H9 (cell line): Measurements from ENCODE around the gene MEF2A. TPM values are rescaled to one million over a fixed set of nuclear protein-coding genes. Genes with fewer than 3 reads are reported as not detected.

ENCODE experiments used
- DNase-seq: peaks from one replicate; pipeline ENCODE4 v3.0.0-alpha.2; 2017
- H2AFZ ChIP-seq: one replicate; pipeline ENCODE4 v1.6.1; 2013; ENCODE audit warnings: mild to moderate bottlenecking, low read length, control low read depth, moderate library complexity
- H2AK5ac ChIP-seq: 2 replicates; pipeline ENCODE4 v1.6.1; 2013; ENCODE audit warnings: low read length, control low read depth, mixed read lengths; ENCODE audit not compliant: insufficient read length
- H2BK120ac ChIP-seq: one replicate; pipeline ENCODE4 v1.6.1; 2013; ENCODE audit warnings: low read depth, mild to moderate bottlenecking, low read length, control low read depth, inconsistent platforms; ENCODE audit not compliant: poor library complexity, severe bottlenecking
- H2BK12ac ChIP-seq: 2 replicates; pipeline ENCODE4 v1.6.1; 2013; ENCODE audit warnings: low read length, control low read depth, mixed read lengths, low read depth; ENCODE audit not compliant: insufficient read length
- H2BK15ac ChIP-seq: 2 replicates; pipeline ENCODE4 v1.6.1; 2013; ENCODE audit warnings: low read depth, low read length, control low read depth
- H2BK20ac ChIP-seq: one replicate; pipeline ENCODE4 v1.6.1; 2013; ENCODE audit warnings: low read depth, mild to moderate bottlenecking, low read length, control low read depth, inconsistent platforms; ENCODE audit not compliant: poor library complexity, severe bottlenecking
- H2BK5ac ChIP-seq: 2 replicates; pipeline ENCODE4 v1.6.1; 2013; ENCODE audit warnings: low read length, control low read depth, mixed read lengths; ENCODE audit not compliant: insufficient read length
- H3K14ac ChIP-seq: 2 replicates; pipeline ENCODE4 v1.6.1; 2013; ENCODE audit warnings: low read length, control low read depth; ENCODE audit not compliant: insufficient read depth
- H3K18ac ChIP-seq: 2 replicates; pipeline ENCODE4 v1.6.1; 2013; ENCODE audit warnings: low read depth, mild to moderate bottlenecking, mixed read lengths, low read length, control low read depth; ENCODE audit not compliant: insufficient read length
- H3K23ac ChIP-seq: 2 replicates; pipeline ENCODE4 v1.6.1; 2013; ENCODE audit warnings: low read length, control low read depth, mixed read lengths, low read depth; ENCODE audit not compliant: insufficient read length
- H3K23me2 ChIP-seq: 2 replicates; pipeline ENCODE4 v1.6.1; 2013; ENCODE audit warnings: low read depth, mild to moderate bottlenecking, mixed read lengths, low read length, control low read depth; ENCODE audit not compliant: insufficient read length, poor library complexity, severe bottlenecking
- H3K27ac ChIP-seq: 2 replicates; pipeline ENCODE4 v1.5.1; 2013; ENCODE audit warnings: low read length, control low read depth, mixed read lengths, low read depth; ENCODE audit not compliant: insufficient read length
- H3K27me3 ChIP-seq: 2 replicates; pipeline ENCODE4 v1.6.1; 2013; ENCODE audit warnings: low read length, control low read depth, inconsistent platforms; ENCODE audit not compliant: insufficient read depth
- H3K4ac ChIP-seq: 2 replicates; pipeline ENCODE4 v1.6.1; 2013; ENCODE audit warnings: low read depth, mild to moderate bottlenecking, control low read depth, inconsistent platforms, low read length, moderate library complexity
- H3K4me1 ChIP-seq: 2 replicates; pipeline ENCODE4 v1.6.1; 2013; ENCODE audit warnings: low read length, control low read depth, inconsistent platforms; ENCODE audit not compliant: insufficient read depth
- H3K4me2 ChIP-seq: 2 replicates; pipeline ENCODE4 v1.6.1; 2013; ENCODE audit warnings: low read length, control low read depth, mixed read lengths; ENCODE audit not compliant: insufficient read length, insufficient read depth
- H3K56ac ChIP-seq: 2 replicates; pipeline ENCODE4 v1.6.1; 2013; ENCODE audit warnings: low read depth, mild to moderate bottlenecking, mixed read lengths, low read length, control low read depth; ENCODE audit not compliant: insufficient read length
- H3K79me1 ChIP-seq: 2 replicates; pipeline ENCODE4 v1.6.1; 2013; ENCODE audit warnings: low read depth, mild to moderate bottlenecking, moderate library complexity, low read length, control low read depth, inconsistent platforms; ENCODE audit not compliant: insufficient read depth, poor library complexity, severe bottlenecking
- H3K79me2 ChIP-seq: 2 replicates; pipeline ENCODE4 v1.6.1; 2013; ENCODE audit warnings: low read length, control low read depth, inconsistent platforms; ENCODE audit not compliant: insufficient read depth
- H3K9ac ChIP-seq: 2 replicates; pipeline ENCODE4 v1.6.1; 2013; ENCODE audit warnings: low read length, control low read depth, mixed read lengths; ENCODE audit not compliant: insufficient read length; ENCODE audit errors: extremely low read depth
- H3K9me3 ChIP-seq: one replicate; pipeline ENCODE4 v1.6.1; 2013; ENCODE audit warnings: low read depth, low read length, inconsistent platforms; ENCODE audit not compliant: control insufficient read depth
- H3T11ph ChIP-seq: one replicate; pipeline ENCODE4 v1.6.1; 2013; ENCODE audit warnings: mild to moderate bottlenecking, low read length, control low read depth, inconsistent platforms
- H4K20me1 ChIP-seq: one replicate; pipeline ENCODE4 v1.6.1; 2013; ENCODE audit not compliant: control insufficient read depth, insufficient read length, insufficient read depth
- H4K5ac ChIP-seq: 2 replicates; pipeline ENCODE4 v1.6.1; 2013; ENCODE audit warnings: low read depth, mild to moderate bottlenecking, mixed read lengths, low read length, control low read depth; ENCODE audit not compliant: insufficient read length
- H4K8ac ChIP-seq: replicated peaks from 2 replicates; pipeline ENCODE4 v1.6.1; 2013; ENCODE audit warnings: low read length, control low read depth, mixed read lengths, low read depth; ENCODE audit not compliant: insufficient read length
- H4K91ac ChIP-seq: 2 replicates; pipeline ENCODE4 v1.6.1; 2013; ENCODE audit warnings: low read depth, mild to moderate bottlenecking, moderate library complexity, mixed read lengths, low read length, control low read depth; ENCODE audit not compliant: insufficient read length
- H3K27ac Mint-ChIP-seq, 3 experiments: 2 replicates in 2 of 3; 3 replicates in 1 of 3; pipeline ENCODE4 v1.8.0; 2020 to 2021; ENCODE audit warnings: mixed read lengths in 3 of 3, mild to moderate bottlenecking in 1 of 3, moderate library complexity in 1 of 3
- H3K27me3 Mint-ChIP-seq: 2 replicates; pipeline ENCODE4 v1.8.0; 2021; ENCODE audit warnings: low read depth, mild to moderate bottlenecking, moderate library complexity, mixed read lengths
- H3K36me3 Mint-ChIP-seq, 3 experiments: 2 replicates in 2 of 3; 3 replicates in 1 of 3; pipeline ENCODE4 v1.8.0; 2020 to 2021; ENCODE audit warnings: low read depth in 3 of 3, mixed read lengths in 3 of 3; ENCODE audit not compliant: insufficient read depth in 1 of 3
- H3K4me1 Mint-ChIP-seq, 2 experiments: 2 replicates each; pipeline ENCODE4 v1.8.0; 2020; ENCODE audit warnings: mixed read lengths in 2 of 2
- H3K4me3 Mint-ChIP-seq, 2 experiments: 2 replicates in 1 of 2; 3 replicates in 1 of 2; pipeline ENCODE4 v1.8.0; 2020 to 2021; ENCODE audit warnings: mild to moderate bottlenecking in 2 of 2, mixed read lengths in 2 of 2, moderate library complexity in 1 of 2
- H3K9me3 Mint-ChIP-seq, 2 experiments: 2 replicates in 1 of 2; 3 replicates in 1 of 2; pipeline ENCODE4 v1.8.0; 2020; ENCODE audit warnings: mild to moderate bottlenecking in 2 of 2, mixed read lengths in 2 of 2, moderate library complexity in 1 of 2
- CTCF ChIP-seq: fragments of 200-600 bp; sonication (generic); conservative IDR thresholded peaks from 3 replicates; pipeline ENCODE4 v1.8.0; 2021; ENCODE audit warnings: antibody characterized with exemption, mild to moderate bottlenecking
- WGBS: extraction: QIAGEN DNeasy Blood & Tissue Kit; methylation state at CpG from one replicate; pipeline ENCODE4 v1.1.7; 2013; ENCODE audit warnings: missing lambda C conversion rate, low lambda C conversion rate, mixed read lengths; ENCODE audit not compliant: insufficient read length; ENCODE audit errors: extremely low coverage; 5-methylcytosine and 5-hydroxymethylcytosine counted together
- total RNA-seq: library from RNA; stranded (reverse); gene quantifications from 2 replicates; pipeline ENCODE4 v1.2.1, GENCODE V29; 2021

Gene MEF2A
- total RNA-seq, 1 experiment from 2014 or later, result 20.7 TPM

DNA sequence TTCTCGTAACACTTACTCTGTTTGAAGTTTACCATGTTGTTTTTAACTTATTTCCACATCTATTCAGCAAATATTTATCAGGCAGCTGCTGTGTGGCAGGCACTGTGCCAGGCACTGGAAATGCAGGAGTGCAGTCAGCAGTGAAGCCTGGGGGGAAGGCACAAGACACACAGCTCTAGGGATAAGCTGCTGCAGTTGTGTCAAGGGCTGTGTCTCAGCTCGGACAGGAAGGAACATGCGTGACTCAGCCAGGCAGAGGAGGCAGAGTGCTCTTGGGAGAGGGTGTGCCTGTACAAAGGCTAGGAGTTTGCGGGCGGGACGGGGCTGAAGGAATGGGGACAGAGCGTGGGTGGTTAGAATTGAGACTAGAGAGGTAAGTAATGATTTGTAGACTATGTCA, 142.8 kb downstream of the MEF2A start:
- Histone ChIP-seq H3T11ph (no peak overlapping the region), H3K18ac (no peak overlapping the region), H3K9me3 (no peaks in the 10 kb centered on the region), H2BK120ac (no peak overlapping the region), H2BK5ac (no peak overlapping the region), H2BK15ac (no peak overlapping the region), H2AFZ (no peak overlapping the region), H3K4me2 (no peak overlapping the region), H3K27me3 (no peaks in the 10 kb centered on the region), H3K9ac (no peak overlapping the region), H3K27ac (no peak overlapping the region), H3K79me1 (no peaks in the 10 kb centered on the region), H3K23me2 (no peaks in the 10 kb centered on the region), H3K23ac (no peak overlapping the region), H4K20me1 (no peaks in the 10 kb centered on the region), H3K4me1 (no peaks in the 10 kb centered on the region), H3K4ac (no peak overlapping the region), H4K8ac (no peak overlapping the region), H2BK12ac (no peak overlapping the region), H4K91ac (no peak overlapping the region), H2BK20ac (no peak overlapping the region), H3K79me2 (no peaks in the 10 kb centered on the region), H2AK5ac (no peak overlapping the region), H3K56ac (no peak overlapping the region), H4K5ac (no peak overlapping the region), H3K14ac (no peak overlapping the region; the same call in 1 of the 2 replicates)
- Mint-ChIP-seq H3K27me3 (no peaks in the 10 kb centered on the region), H3K4me1 (peaks cover 5 to 14% of the 10 kb centered on the region in 2 experiments), H3K4me3 (no peak overlapping the region), H3K36me3 (peaks cover 7 to 30% (median 17%) of the 10 kb centered on the region in 3 experiments; a peak in 5 of 7 replicates), H3K9me3 (no peaks in the 10 kb centered on the region), H3K27ac (peak overlapping the region in 2 of 3 experiments; percentile 2 to 20; a peak in 3 of 7 replicates)
- DNase-seq, result no peak
- no peak for TF ChIP-seq CTCF
- WGBS, result no CpG with 5 or more reads among the region's 7 CpGs
